IPS-18a (cell line): ENCODE data around the gene CCDC14.
A peak's percentile ranks its signal among the peaks of the same experiment; 100 is the strongest.
"Not testable (repeated sequence)": the region's sequence is repeated elsewhere in the genome, so short reads cannot be mapped to it uniquely, and the experiment has no call there.

Experiments used
- H3K27ac ChIP-seq: one replicate; pipeline ENCODE4 v1.5.1; 2013; ENCODE audit warnings: low read length
- H3K27me3 ChIP-seq: one replicate; pipeline ENCODE4 v1.6.1; 2013; ENCODE audit warnings: mild to moderate bottlenecking, low read length; ENCODE audit not compliant: control insufficient read depth, insufficient read depth
- H3K36me3 ChIP-seq: one replicate; pipeline ENCODE4 v1.6.1; 2013; ENCODE audit warnings: low read depth, low read length; ENCODE audit not compliant: control insufficient read depth
- H3K4me1 ChIP-seq: one replicate; pipeline ENCODE4 v1.6.1; 2013; ENCODE audit warnings: low read depth, low read length; ENCODE audit not compliant: control insufficient read depth
- H3K4me3 ChIP-seq: one replicate; pipeline ENCODE4 v1.5.1; 2013; ENCODE audit warnings: low read length
- H3K9ac ChIP-seq: one replicate; pipeline ENCODE4 v1.6.1; 2013; ENCODE audit warnings: mild to moderate bottlenecking, low read length, moderate library complexity
- H3K9me3 ChIP-seq: one replicate; pipeline ENCODE4 v1.6.1; 2013; ENCODE audit warnings: low read depth, low read length; ENCODE audit not compliant: control insufficient read depth

CCDC14 gene

DNA sequence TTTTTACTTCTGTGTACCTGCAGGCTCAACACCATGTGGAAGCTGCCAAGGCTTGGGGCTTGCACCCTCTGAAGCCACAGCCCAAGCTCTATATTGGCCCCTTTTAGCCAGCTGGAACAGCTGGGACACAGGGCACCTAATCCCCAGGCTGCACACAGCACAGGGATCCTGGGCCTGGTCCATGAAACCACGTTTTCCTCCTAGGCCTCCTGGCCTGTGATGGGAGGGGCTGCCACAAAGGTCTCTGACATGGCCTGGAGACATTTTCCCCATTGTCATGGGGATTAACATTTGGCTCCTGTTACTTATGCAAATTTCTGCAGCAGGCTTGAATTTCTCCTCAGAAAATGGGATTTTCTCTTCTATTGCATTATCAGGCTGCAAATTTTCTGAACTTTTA is 70.0 kb downstream of the CCDC14 start:
- not testable (repeated sequence) for H3K27me3 ChIP-seq, H3K4me3 ChIP-seq, H3K9ac ChIP-seq, H3K4me1 ChIP-seq, H3K27ac ChIP-seq, H3K36me3 ChIP-seq
- peaks cover 12% of the 10 kb centered on the region for H3K9me3 ChIP-seq

DNA sequence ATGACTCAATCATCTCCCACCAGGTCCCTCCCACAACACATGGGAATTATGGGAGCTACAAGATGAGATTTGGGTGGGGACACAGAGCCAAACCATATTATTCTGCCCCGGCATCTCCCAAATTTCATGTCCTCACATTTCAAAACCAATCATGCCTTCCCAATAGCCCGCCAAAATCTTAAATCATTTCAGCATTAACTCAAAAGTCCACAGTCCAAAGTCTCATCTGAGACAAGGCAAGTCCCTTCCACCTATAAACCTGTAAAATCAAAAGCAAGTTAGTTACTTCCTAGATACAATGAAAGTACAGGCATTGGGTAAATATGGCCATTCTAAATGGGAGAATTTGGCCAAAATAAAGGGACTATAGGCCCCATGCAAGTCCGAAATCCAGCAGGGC is 70.9 kb downstream of the CCDC14 start:
- not testable (repeated sequence) for H3K9ac ChIP-seq, H3K36me3 ChIP-seq, H3K27ac ChIP-seq, H3K4me1 ChIP-seq, H3K4me3 ChIP-seq, H3K27me3 ChIP-seq
- peaks cover 12% of the 10 kb centered on the region for H3K9me3 ChIP-seq

DNA sequence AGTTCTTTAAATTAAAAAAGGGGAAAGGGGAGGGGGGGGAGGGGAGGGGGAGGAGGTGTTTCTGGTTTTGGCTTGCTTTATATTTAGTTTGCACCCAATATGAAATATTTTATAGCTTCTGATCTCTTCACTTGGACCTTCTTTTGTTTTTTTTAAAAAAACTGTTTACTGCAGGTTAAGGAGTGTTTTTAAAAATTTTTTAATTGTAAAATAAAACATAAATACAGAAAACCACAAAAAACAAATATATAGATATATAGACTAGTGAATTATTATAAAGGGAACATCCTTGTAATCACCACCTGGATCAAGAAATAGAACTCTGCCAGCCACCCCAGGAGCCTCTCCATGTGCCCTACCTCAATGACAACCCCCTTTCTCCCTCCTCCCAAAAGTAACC is 76.0 kb downstream of the CCDC14 start:
- Histone ChIP-seq H3K4me1 (peaks cover 11% of the 10 kb centered on the region), H3K27ac (no peak overlapping the region), H3K9me3 (no peaks in the 10 kb centered on the region), H3K36me3 (no peaks in the 10 kb centered on the region), H3K27me3 (peaks cover 11% of the 10 kb centered on the region), H3K9ac (no peak overlapping the region), H3K4me3 (peak overlapping the region; percentile 62)

DNA sequence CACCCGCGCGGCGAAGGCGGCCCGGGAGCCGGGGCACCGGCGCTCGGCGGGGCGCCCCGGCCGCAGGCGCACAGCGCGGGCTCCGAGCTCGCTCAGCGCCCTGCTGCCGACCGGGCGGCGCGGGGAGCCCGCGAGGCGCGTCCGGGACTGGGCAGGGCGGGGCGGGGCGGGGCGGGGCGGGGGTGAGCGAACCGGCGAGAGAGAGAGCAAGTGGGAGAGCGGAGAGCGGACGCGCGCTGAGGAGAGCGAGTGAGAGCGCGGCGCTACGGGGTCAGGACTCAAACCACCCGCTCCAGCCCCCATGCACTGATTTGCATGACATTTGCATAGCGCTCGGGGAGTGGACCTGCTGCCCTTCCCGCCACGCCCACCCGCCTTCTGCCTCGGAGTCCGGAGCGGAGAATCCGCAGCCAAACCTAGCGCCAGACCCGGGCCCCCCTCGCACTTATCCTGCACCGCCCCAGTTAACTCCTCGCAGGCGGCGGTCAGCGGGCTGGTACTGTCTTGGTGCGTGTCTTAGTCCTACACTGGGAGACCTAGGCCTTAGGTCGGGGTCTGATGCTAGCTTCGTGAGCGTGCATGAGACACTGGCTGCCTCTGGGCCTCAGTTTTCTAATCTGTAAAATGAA is 76.7 kb downstream of the CCDC14 start, which contains the start of gene MYLK:
Gene MYLK, minus strand, starts transcription at position 130 of the 629 bp plus-strand sequence. CDS start 90,491 bp downstream, outside the sequence.
- Histone ChIP-seq H3K9me3 (no peaks in the 10 kb centered on the region), H3K4me1 (peaks cover 11% of the 10 kb centered on the region), H3K36me3 (no peaks in the 10 kb centered on the region), H3K27ac (no peak within 1 kb of the TSS), H3K9ac (peak within 1 kb of the TSS; percentile 69), H3K4me3 (peak within 1 kb of the TSS; percentile 85), H3K27me3 (peaks cover 11% of the 10 kb centered on the region)

DNA sequence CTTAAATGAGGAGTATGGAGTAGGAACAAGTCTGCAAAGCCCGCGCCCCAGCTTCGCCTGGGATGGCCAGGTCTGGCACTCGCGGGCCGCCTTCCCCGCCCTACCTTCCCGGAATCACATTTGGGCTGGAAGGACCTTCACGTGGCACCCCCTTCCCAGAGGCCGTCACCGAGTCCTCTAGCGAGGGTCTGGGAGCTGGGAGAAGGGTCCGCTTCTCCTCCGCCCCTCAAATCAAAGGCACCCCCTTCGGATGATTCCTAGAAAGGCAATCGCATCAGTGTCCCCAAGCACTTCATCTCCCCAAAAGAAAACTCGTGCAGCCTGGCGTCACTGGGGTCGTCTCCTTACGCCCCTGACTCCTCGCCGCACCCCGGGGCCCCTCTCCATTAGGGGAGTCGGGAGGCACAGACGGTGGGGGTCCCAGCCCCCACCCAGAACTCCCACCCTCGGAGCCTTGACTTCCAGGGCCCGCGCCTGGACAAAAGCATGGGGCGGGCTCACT is 77.3 kb downstream of the CCDC14 start:
- peak overlapping the region; percentile 85 for H3K4me3 ChIP-seq
- H3K27me3 ChIP-seq = peaks cover 11% of the 10 kb centered on the region
- no peaks in the 10 kb centered on the region for H3K9me3 ChIP-seq
- H3K27ac ChIP-seq = no peak overlapping the region
- H3K4me1 ChIP-seq = peaks cover 11% of the 10 kb centered on the region
- H3K36me3 ChIP-seq = no peaks in the 10 kb centered on the region
- H3K9ac ChIP-seq = peak overlapping the region; percentile 69

DNA sequence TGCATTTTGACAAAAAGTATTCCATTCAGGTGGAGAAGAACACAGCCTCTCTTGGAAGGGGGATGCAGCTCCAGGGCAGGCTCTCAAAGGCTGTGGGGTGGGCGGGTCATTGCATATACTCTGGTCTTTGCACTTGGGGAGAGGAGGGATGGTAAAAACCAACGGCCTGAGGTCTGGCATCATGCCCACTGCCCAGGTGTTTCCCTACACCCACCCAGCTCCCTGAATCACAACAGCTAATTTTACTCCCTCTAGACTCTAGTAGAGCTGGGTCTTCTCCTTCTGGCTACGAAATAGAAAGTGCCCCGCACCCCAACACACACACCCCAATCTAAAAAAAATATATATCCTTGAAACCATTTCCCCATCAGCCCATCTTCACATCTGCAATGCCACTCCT is 77.9 kb downstream of the CCDC14 start:
- H3K27me3 ChIP-seq = peaks cover 11% of the 10 kb centered on the region
- no peak overlapping the region for H3K27ac ChIP-seq
- H3K4me1 ChIP-seq = peaks cover 11% of the 10 kb centered on the region
- H3K4me3 ChIP-seq = peak overlapping the region; percentile 85
- no peaks in the 10 kb centered on the region for H3K36me3 ChIP-seq
- no peaks in the 10 kb centered on the region for H3K9me3 ChIP-seq
- H3K9ac ChIP-seq = peak overlapping the region; percentile 69

DNA sequence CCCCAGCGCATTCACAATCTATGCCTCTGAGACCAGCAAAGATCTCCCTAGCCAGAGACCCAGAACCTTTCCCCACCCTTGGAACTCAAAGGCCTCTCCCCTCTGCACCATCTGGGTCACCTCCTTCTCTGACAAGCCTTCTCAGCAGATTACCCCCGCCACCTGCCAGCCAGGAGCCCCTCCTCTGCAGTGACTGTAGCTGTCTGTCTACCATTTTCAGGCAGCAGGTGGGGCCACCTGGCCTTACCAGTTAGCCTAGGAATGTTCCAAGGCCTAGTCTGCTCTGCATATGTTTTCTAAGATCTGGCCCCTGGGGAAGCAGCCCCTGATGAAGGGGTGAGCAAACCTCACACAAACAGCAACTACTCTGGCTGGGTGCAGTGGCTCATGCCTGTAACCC is 79.3 kb downstream of the CCDC14 start:
- no peak overlapping the region for H3K27ac ChIP-seq
- H3K36me3 ChIP-seq = no peaks in the 10 kb centered on the region
- H3K9ac ChIP-seq = no peak overlapping the region
- H3K27me3 ChIP-seq = peaks cover 11% of the 10 kb centered on the region
- peaks cover 11% of the 10 kb centered on the region for H3K4me1 ChIP-seq
- H3K9me3 ChIP-seq = no peaks in the 10 kb centered on the region
- H3K4me3 ChIP-seq = no peak overlapping the region

DNA sequence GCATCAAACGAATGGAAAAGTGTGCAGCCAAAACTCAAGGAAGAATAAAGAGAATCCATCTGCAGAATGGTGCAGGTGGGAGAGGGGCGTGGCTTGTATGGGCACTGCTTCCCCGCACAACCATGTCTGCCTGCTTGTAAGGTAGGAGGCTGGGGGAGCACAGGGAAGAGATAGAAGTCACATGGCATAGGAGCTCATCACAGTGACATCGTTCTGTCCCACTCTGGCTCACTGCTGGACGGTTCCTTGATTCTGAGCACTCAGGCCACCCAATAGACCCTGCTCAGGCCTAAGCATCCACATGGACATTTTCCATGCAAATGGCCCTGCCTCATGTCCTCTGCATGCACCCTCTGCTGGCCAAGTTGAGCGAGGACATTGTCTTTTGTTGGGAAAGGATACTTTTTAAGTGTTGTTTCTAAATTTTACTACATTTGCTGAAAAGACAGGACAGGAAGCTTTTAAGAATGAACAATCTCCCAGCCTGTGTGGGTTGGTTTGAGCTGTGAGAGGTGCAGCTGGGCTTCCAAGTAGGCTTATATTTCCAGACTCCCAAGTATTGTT is 79.9 kb downstream of the CCDC14 start:
- Histone ChIP-seq H3K36me3 (no peaks in the 10 kb centered on the region), H3K4me1 (peaks cover 11% of the 10 kb centered on the region), H3K27me3 (peaks cover 11% of the 10 kb centered on the region), H3K9me3 (no peaks in the 10 kb centered on the region), H3K4me3 (no peak overlapping the region), H3K27ac (no peak overlapping the region), H3K9ac (no peak overlapping the region)

DNA sequence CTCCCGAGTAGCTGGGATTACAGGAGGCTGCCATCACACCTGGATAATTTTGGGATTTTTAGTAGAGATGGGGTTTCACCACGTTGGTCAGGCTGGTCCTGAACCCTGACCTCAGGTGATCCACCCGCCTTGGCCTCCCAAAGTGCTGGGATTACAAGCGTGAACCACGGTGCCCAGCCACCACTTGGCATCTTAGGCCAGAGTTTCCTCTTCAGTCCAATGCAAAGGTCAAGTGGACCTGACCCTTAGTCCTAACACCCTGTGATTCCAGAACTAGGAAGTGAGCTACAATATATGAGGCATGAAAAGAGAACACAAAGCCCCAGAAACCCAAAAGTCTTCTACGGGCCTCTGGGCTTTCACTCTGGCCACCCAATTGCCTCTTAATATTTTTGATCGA is 82.2 kb downstream of the CCDC14 start:
- peaks cover 7% of the 10 kb centered on the region for H3K4me1 ChIP-seq
- H3K36me3 ChIP-seq = no peaks in the 10 kb centered on the region
- H3K9ac ChIP-seq = no peak overlapping the region
- H3K9me3 ChIP-seq = no peaks in the 10 kb centered on the region
- H3K4me3 ChIP-seq = no peak overlapping the region
- H3K27me3 ChIP-seq = peaks cover 11% of the 10 kb centered on the region
- H3K27ac ChIP-seq = no peak overlapping the region

DNA sequence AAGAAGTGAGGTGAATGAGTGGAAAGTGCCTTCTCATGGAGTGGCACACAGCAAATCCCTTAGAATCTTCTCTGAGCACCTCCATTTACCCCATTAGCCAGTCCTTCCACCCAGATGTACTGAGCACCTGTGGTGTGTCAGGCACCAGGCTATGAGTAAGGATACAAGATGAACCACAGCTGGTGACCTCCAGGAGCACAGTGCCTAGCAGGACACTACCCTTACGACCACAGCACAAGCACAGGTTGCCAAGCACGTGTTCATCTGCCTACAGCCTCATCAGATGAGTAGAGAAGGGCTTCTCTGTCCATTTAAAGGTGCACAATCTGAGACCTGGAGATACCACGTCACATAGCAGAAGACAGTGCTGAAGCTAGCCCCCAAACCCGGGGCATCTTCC is 83.1 kb downstream of the CCDC14 start:
- no peak overlapping the region for H3K27ac ChIP-seq
- peaks cover 5% of the 10 kb centered on the region for H3K27me3 ChIP-seq
- H3K4me3 ChIP-seq = no peak overlapping the region
- no peak overlapping the region for H3K9ac ChIP-seq
- peaks cover 7% of the 10 kb centered on the region for H3K4me1 ChIP-seq
- H3K36me3 ChIP-seq = no peaks in the 10 kb centered on the region
- H3K9me3 ChIP-seq = no peaks in the 10 kb centered on the region

DNA sequence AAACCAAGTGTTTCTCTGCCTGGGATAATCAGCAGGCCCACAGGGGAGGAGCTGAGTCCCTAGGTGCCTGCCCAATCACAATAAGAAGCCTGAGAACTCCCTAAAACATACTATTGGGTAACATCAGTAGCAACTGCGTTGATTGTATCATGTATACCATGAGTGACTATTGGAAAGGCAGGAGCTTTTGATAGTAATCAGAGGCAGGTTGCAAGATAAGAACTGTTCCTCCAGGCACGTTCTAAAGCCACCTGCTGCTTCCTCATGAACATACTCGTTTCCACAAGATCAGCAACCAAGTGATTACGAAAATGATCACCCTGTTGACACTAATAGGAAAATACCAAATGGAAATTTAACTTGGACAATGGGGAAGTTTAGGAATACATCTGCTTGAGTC is 83.6 kb downstream of the CCDC14 start:
- Histone ChIP-seq H3K9ac (no peak overlapping the region), H3K27ac (no peak overlapping the region), H3K36me3 (no peaks in the 10 kb centered on the region), H3K27me3 (peaks cover under 1% of the 10 kb centered on the region), H3K9me3 (no peaks in the 10 kb centered on the region), H3K4me3 (no peak overlapping the region), H3K4me1 (peaks cover 7% of the 10 kb centered on the region)

DNA sequence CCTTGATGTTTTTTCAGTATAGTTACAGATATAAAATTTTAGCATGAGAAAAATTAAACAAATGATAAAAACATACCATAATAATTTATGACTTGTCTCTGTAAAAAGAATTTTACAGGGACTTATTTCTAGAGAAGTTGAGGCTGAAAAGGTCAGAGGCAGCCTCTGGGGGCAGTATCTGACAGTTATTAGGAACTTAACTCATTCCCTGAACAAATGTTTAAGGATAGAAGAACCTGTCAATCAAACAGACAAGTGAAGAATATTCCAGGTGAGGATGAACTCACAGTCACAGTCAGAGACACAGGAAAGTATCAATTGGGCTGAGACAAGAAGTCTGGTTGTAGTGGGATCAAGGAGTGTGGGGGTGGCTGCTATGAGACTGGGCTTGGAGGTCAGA is 84.2 kb downstream of the CCDC14 start:
- H3K27me3 ChIP-seq = no peaks in the 10 kb centered on the region
- peaks cover 7% of the 10 kb centered on the region for H3K4me1 ChIP-seq
- H3K4me3 ChIP-seq = no peak overlapping the region
- no peaks in the 10 kb centered on the region for H3K9me3 ChIP-seq
- H3K9ac ChIP-seq = no peak overlapping the region
- H3K27ac ChIP-seq = no peak overlapping the region
- H3K36me3 ChIP-seq = no peaks in the 10 kb centered on the region
